CD8-positive, alpha-beta memory T cell (primary cell): ENCODE data around the gene GRAMD2A. TPM values are rescaled to one million over a fixed set of nuclear protein-coding genes. Genes with fewer than 3 reads are reported as not detected.
A peak's percentile ranks its signal among the peaks of the same experiment; 100 is the strongest.

Source experiments
- CTCF ChIA-PET: fragments of 350-600 bp; sonication (Branson Sonifier 250); formaldehyde crosslinking; loops from one replicate; lab custom pipeline; 2021; ENCODE audit warnings: antibody characterized with exemption; lab: Charles Lee
- POLR2A ChIA-PET: fragments of 350-600 bp; sonication (Branson Sonifier 250); formaldehyde crosslinking; loops from one replicate; lab custom pipeline; 2021; ENCODE audit warnings: antibody characterized with exemption; lab: Charles Lee
- DNase-seq, 5 donors: peaks; one replicate each; pipeline versions ENCODE4 v3.0.0 to v3.0.0-alpha.2; 2020 to 2022; ENCODE audit warnings: mixed read lengths in 1 of 5
- H3K27ac ChIP-seq: one replicate; pipeline ENCODE4 v1.7.0; 2013; ENCODE audit warnings: low read depth, mild to moderate bottlenecking, low read length, moderate library complexity
- H3K27me3 ChIP-seq: 2 replicates; pipeline ENCODE4 v1.7.0; 2013; ENCODE audit warnings: low read length, mild to moderate bottlenecking; ENCODE audit not compliant: insufficient read depth, poor library complexity, severe bottlenecking
- H3K36me3 ChIP-seq: 2 replicates; pipeline ENCODE4 v1.7.0; 2013; ENCODE audit warnings: mild to moderate bottlenecking, low read length, moderate library complexity; ENCODE audit not compliant: insufficient read depth
- H3K4me1 ChIP-seq: 2 replicates; pipeline ENCODE4 v1.7.0; 2013; ENCODE audit warnings: mild to moderate bottlenecking, low read length, moderate library complexity; ENCODE audit not compliant: insufficient read depth
- H3K4me3 ChIP-seq: 2 replicates; pipeline ENCODE4 v1.7.0; 2013; ENCODE audit warnings: mild to moderate bottlenecking, low read length
- H3K9me3 ChIP-seq: 2 replicates; pipeline ENCODE4 v1.7.0; 2013; ENCODE audit warnings: mild to moderate bottlenecking, low read length
- H3K27ac Mint-ChIP-seq, 8 donors: one replicate each; pipeline ENCODE4 v1.8.0; 2020 to 2021; ENCODE audit warnings: mixed read lengths in 8 of 8, mild to moderate bottlenecking in 6 of 8, inconsistent platforms in 3 of 8, moderate library complexity in 3 of 8
- H3K27me3 Mint-ChIP-seq, 2 donors: one replicate each; pipeline ENCODE4 v1.8.0; 2020 to 2021; ENCODE audit warnings: mixed read lengths in 2 of 2, mild to moderate bottlenecking in 1 of 2, moderate library complexity in 1 of 2
- H3K36me3 Mint-ChIP-seq, 3 donors: one replicate each; pipeline ENCODE4 v1.8.0; 2020 to 2021; ENCODE audit warnings: mixed read lengths in 3 of 3, inconsistent platforms in 1 of 3, mild to moderate bottlenecking in 1 of 3
- H3K4me1 Mint-ChIP-seq, 3 donors: one replicate each; pipeline ENCODE4 v1.8.0; 2020 to 2021; ENCODE audit warnings: mixed read lengths in 3 of 3, inconsistent platforms in 1 of 3, mild to moderate bottlenecking in 1 of 3
- H3K4me3 Mint-ChIP-seq, 7 donors: one replicate each; pipeline ENCODE4 v1.8.0; 2020 to 2021; ENCODE audit warnings: mixed read lengths in 7 of 7, mild to moderate bottlenecking in 6 of 7, moderate library complexity in 4 of 7, inconsistent platforms in 2 of 7
- H3K9me3 Mint-ChIP-seq, 5 donors: one replicate each; pipeline ENCODE4 v1.8.0; 2020 to 2022; ENCODE audit warnings: mixed read lengths in 5 of 5, mild to moderate bottlenecking in 3 of 5, moderate library complexity in 2 of 5, inconsistent platforms in 1 of 5
- polyA plus RNA-seq: library from polyadenylated mRNA; unstranded; fragments of 300-500 nt; fragmentation: Illumina TruSeq; gene quantifications from one replicate; pipeline ENCODE4 v1.2.3, GENCODE V29; 2021
- total RNA-seq, 2 experiments: library from RNA; stranded (reverse); gene quantifications; one replicate each; pipeline ENCODE4 v1.2.3, GENCODE V29; 2021

GRAMD2A gene
- total and polyA plus RNA-seq, 3 experiments from 2014 or later: not detected

DNA sequence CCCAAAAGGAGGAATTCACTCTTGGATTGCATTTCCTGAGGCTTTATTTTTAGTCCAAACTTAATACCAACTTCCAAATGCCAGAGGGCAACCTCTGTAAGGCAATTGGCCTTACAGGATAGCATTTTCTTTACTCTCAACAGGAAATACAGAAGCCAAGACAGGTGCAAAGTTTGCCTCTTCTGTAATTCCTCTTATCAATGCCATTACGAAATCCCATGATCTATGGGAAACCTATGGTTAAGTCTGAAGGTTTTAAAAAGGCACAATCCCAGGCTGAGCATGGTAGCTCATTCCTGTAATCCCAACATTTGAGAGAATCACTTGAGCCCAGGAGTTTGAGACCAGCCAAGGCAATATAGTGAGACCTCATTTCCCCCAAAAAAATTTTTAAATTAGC, 18.5 kb upstream of the GRAMD2A start:
- CTCF ChIA-PET: interaction anchor here (1.1 to 2.4 kb wide), 3 partner anchors 9 to 16 kb away, joined by 3 to 12 read pairs (median 7); no protein-coding TSS in a partner anchor
- no peaks in the 10 kb centered on the region for H3K27me3 Mint-ChIP-seq
- peaks cover 17 to 22% (median 21%) of the 10 kb centered on the region in 3 donors for H3K4me1 Mint-ChIP-seq

DNA sequence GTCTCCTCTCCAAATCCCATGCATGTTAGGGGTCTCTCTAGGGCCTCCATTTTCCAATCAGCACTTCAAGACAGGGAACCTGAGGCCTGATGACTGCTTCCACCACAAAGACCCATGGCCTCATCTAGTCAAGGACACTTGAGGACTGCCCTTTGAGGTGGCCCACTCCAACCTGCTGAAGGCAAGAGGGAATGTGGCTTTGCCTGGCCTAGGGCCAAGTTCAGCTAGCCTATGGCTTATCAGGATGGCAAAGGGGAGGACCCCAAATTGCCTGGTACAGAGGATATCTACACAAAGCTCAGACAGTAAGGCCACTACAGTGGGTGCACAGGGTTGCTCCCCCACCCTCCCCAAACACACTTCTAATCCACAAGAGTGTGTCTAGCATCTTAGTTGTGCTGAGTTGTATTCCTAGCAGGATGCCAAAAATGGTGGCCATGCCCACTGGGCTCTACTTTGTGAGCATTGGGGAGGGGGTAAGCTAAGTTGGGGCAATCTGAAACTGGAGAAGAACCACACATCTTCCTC, 10.0 kb upstream of the GRAMD2A start:
- Histone ChIP-seq H3K27me3 (no peaks in the 10 kb centered on the region), H3K36me3 (peaks cover 88% of the 10 kb centered on the region), H3K4me1 (no peaks in the 10 kb centered on the region), H3K4me3 (no peak overlapping the region), H3K27ac (no peak overlapping the region), H3K9me3 (no peaks in the 10 kb centered on the region)
- Mint-ChIP-seq H3K9me3 (no peaks in the 10 kb centered on the region), H3K27me3 (peaks cover 0 to 2% of the 10 kb centered on the region in 2 donors), H3K4me3 (peak overlapping the region in 1 of 7 donors; percentile 23), H3K36me3 (peaks cover 14 to 98% (median 23%) of the 10 kb centered on the region in 3 donors), H3K27ac (peak overlapping the region in 1 of 8 donors; percentile 71), H3K4me1 (no peaks in the 10 kb centered on the region)
- ChIA-PET POLR2A (no interaction called here), CTCF (interaction anchor here (1.5 to 2.0 kb wide), 3 partner anchors 19 to 66 kb away, joined by 3 to 6 read pairs (median 4); no protein-coding TSS in a partner anchor)
- DNase-seq: no peak

More for the DNA sequence above, 18.5 kb upstream of the GRAMD2A start:
- Histone ChIP-seq H3K4me1 (no peaks in the 10 kb centered on the region), H3K9me3 (no peaks in the 10 kb centered on the region), H3K36me3 (peaks cover 67% of the 10 kb centered on the region), H3K27me3 (no peaks in the 10 kb centered on the region), H3K4me3 (no peak overlapping the region), H3K27ac (no peak overlapping the region)
- Mint-ChIP-seq H3K4me3 (no peak overlapping the region), H3K27ac (no peak overlapping the region), H3K9me3 (no peaks in the 10 kb centered on the region), H3K36me3 (peaks cover 0 to 91% (median 14%) of the 10 kb centered on the region in 3 donors)
- POLR2A ChIA-PET: no interaction called here
- DNase-seq: no peak

DNA sequence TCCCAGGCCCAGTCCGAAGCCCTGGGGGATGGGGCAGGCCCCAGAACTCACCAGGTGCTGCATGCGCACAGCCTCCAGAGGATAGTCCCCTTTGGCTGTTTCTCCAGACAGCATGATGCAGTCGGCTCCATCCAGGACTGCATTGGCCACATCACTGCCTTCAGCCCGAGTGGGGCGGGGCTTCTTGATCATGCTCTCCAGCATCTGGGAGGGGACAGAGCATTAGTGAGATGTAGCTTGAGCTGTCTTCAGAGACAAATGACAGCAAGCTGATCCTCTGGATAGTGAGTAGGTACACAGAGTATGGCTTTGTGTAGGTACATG, 9.1 kb upstream of the GRAMD2A start:
- H3K36me3 Mint-ChIP-seq: peaks cover 14 to 98% (median 23%) of the 10 kb centered on the region in 3 donors
- peaks cover 0 to 2% of the 10 kb centered on the region in 2 donors for H3K27me3 Mint-ChIP-seq
- no peaks in the 10 kb centered on the region for H3K9me3 ChIP-seq
- H3K4me1 ChIP-seq: no peaks in the 10 kb centered on the region
- ChIA-PET POLR2A (no interaction called here), CTCF (interaction anchor here (2.0 kb wide), 1 partner anchor 67 kb away, joined by 6 read pairs; no protein-coding TSS in a partner anchor)
- DNase-seq: no peak
- H3K27me3 ChIP-seq: no peaks in the 10 kb centered on the region
- no peaks in the 10 kb centered on the region for H3K4me1 Mint-ChIP-seq
- H3K27ac ChIP-seq: no peak overlapping the region
- H3K36me3 ChIP-seq: peaks cover 92% of the 10 kb centered on the region
- H3K9me3 Mint-ChIP-seq: no peaks in the 10 kb centered on the region
- H3K4me3 Mint-ChIP-seq: no peak overlapping the region
- H3K27ac Mint-ChIP-seq: peak overlapping the region in 4 of 8 donors; percentile 12 to 75 (median 46)
- H3K4me3 ChIP-seq: no peak overlapping the region

DNA sequence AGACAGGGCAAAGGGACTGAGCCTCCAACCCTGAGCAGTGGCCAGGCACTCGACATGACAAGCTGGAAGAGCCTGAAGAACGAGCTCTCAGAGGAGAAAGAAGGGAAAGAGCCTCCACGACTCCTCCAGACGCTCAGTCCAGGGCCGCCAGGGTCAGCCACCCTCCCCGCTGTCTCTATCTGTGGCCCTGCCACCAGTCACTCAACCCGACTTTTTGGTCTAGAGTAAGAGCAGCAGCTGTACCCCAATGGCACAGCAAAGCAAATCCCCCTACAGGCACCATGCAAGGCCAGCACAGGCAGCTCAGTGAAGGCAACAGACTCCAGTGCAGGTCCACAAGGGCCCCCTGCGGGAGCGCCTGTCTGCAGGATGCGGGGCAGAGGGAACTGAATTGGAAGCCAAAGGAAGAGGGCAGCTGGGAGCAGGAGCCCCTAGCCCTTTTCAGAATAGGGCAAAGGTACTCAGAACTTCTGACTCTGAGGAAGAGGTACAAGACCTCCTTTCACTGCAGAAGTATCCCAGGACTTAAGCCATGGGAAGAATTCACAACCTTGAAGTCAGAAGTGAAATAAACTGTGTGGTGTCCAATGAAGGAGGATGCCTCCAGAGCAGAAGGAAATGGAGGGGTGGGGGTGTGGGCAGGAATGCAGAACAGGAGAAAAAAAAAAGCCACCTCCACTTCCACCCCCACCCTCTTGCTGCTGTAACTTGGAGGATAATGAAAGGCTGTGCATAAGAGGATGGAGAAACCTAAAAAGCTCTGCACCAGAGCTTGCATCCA, 8.5 kb upstream of the GRAMD2A start:
- Mint-ChIP-seq H3K4me3 (no peak overlapping the region), H3K4me1 (no peaks in the 10 kb centered on the region), H3K27ac (peak overlapping the region in 1 of 8 donors; percentile 83), H3K9me3 (no peaks in the 10 kb centered on the region), H3K27me3 (peaks cover 0 to 2% of the 10 kb centered on the region in 2 donors), H3K36me3 (peaks cover 14 to 98% (median 23%) of the 10 kb centered on the region in 3 donors)
- no peak overlapping the region for H3K4me3 ChIP-seq
- no peak for DNase-seq
- H3K36me3 ChIP-seq: peaks cover 92% of the 10 kb centered on the region
- CTCF ChIA-PET: interaction anchor here (2.0 kb wide), 1 partner anchor 67 kb away, joined by 6 read pairs; no protein-coding TSS in a partner anchor
- H3K27me3 ChIP-seq: no peaks in the 10 kb centered on the region
- no peaks in the 10 kb centered on the region for H3K4me1 ChIP-seq
- POLR2A ChIA-PET: no interaction called here
- H3K9me3 ChIP-seq: no peaks in the 10 kb centered on the region
- H3K27ac ChIP-seq: no peak overlapping the region

DNA sequence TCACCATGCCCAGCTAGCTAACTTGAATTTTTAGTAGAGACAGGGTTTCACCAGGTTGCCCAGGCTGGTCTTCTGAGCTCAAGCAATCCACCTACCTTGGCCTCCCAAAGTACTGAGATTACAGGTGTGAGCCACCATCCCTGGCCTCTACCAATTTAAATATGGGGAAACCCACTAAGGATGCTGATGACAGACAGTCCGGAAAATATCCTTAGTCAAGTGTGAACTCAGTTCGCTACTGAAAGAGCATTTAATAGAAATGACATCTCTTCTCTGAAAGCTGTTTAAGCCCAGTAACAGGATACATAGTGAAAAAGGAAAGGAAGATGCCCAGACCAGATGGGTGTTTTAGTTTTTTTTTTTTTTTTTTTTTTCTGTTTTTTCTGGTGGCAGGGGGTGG, 7.7 kb upstream of the GRAMD2A start:
- Mint-ChIP-seq H3K4me3 (no peak overlapping the region), H3K27me3 (peaks cover 0 to 2% of the 10 kb centered on the region in 2 donors), H3K9me3 (no peaks in the 10 kb centered on the region), H3K27ac (no peak overlapping the region), H3K36me3 (peaks cover 14 to 99% (median 18%) of the 10 kb centered on the region in 3 donors), H3K4me1 (no peaks in the 10 kb centered on the region)
- no peak overlapping the region for H3K27ac ChIP-seq
- no peak overlapping the region for H3K4me3 ChIP-seq
- H3K36me3 ChIP-seq: peaks cover 93% of the 10 kb centered on the region
- no peaks in the 10 kb centered on the region for H3K9me3 ChIP-seq
- ChIA-PET CTCF (no interaction called here), POLR2A (no interaction called here)
- no peak for DNase-seq
- H3K27me3 ChIP-seq: no peaks in the 10 kb centered on the region
- H3K4me1 ChIP-seq: no peaks in the 10 kb centered on the region

DNA sequence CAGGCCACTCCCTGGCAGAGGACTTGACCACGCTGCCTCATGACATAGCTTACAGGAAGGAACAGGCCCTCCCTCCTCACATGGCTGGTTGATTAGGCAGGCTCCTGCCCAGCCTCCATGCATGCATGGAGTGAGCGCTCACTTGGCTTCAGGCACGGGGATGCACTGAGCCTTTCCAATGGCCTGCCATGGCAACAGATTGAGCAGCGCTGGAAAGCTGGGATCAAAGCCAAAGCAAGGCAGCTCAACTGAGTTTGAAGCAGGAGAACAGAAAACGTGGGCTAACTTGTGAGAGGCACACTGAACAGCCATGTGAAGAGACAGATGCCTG, 5.9 kb upstream of the GRAMD2A start:
- no peaks in the 10 kb centered on the region for H3K4me1 ChIP-seq
- POLR2A ChIA-PET: no interaction called here
- no peaks in the 10 kb centered on the region for H3K9me3 Mint-ChIP-seq
- H3K27me3 ChIP-seq: no peaks in the 10 kb centered on the region
- H3K9me3 ChIP-seq: no peaks in the 10 kb centered on the region
- H3K27me3 Mint-ChIP-seq: peaks cover 0 to 2% of the 10 kb centered on the region in 2 donors
- H3K36me3 Mint-ChIP-seq: peaks cover 11 to 100% (median 15%) of the 10 kb centered on the region in 3 donors
- no peak overlapping the region for H3K27ac ChIP-seq
- DNase-seq: no peak
- H3K4me3 ChIP-seq: no peak overlapping the region
- CTCF ChIA-PET: no interaction called here
- peaks cover 87% of the 10 kb centered on the region for H3K36me3 ChIP-seq
- H3K4me1 Mint-ChIP-seq: peaks cover 0 to 3% (median 0%) of the 10 kb centered on the region in 3 donors
- H3K27ac Mint-ChIP-seq: peak overlapping the region in 1 of 8 donors; percentile 38
- no peak overlapping the region for H3K4me3 Mint-ChIP-seq

DNA sequence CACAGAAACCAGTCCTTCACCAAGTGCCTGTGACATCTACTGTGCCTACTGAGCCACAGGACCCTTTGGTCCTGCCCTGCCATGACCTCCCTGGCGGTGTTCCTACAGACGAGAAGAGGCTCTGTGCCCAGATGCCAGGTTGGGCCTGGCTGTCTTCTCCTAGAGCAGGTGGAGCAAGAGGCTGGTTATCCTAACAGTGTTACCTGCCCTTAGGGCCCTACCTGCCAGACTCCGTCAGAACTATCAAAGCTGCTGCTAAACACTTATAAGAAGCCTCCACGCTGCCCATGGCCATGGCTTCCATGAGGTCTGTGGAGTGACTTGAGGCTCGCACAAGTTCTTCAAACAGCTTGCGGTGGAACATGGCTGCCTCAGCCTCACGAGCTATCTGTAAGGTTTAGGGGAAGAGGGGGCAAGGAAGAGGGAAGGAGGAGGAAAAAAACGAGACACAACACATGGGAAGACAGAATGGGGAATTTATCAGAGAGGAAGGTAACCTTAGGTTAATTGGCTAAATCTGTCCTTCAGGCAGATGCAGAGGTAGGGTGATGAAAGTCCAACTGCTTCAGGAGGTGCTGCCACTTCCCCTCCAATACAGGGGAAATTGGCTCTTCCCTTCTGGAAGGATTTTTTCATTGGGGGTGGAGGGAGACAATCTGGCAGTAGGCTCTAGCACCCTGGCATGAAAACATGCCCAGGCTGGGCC, 5.4 kb upstream of the GRAMD2A start:
- peaks cover 7 to 100% (median 13%) of the 10 kb centered on the region in 3 donors for H3K36me3 Mint-ChIP-seq
- peaks cover 0 to 6% (median 3%) of the 10 kb centered on the region in 3 donors for H3K4me1 Mint-ChIP-seq
- H3K9me3 ChIP-seq: no peaks in the 10 kb centered on the region
- CTCF ChIA-PET: interaction anchor here (0.8 to 5.1 kb wide), 2 partner anchors 24 to 82 kb away, joined by 4 to 28 read pairs; no protein-coding TSS in a partner anchor
- peaks cover 2% of the 10 kb centered on the region in 2 donors for H3K27me3 Mint-ChIP-seq
- H3K4me3 Mint-ChIP-seq: no peak overlapping the region
- peaks cover 82% of the 10 kb centered on the region for H3K36me3 ChIP-seq
- H3K9me3 Mint-ChIP-seq: no peaks in the 10 kb centered on the region
- H3K27ac Mint-ChIP-seq: peak overlapping the region in 4 of 8 donors; percentile 6 to 89 (median 42)
- DNase-seq: no peak
- no peaks in the 10 kb centered on the region for H3K27me3 ChIP-seq
- no peak overlapping the region for H3K27ac ChIP-seq
- no peak overlapping the region for H3K4me3 ChIP-seq
- no peaks in the 10 kb centered on the region for H3K4me1 ChIP-seq
- POLR2A ChIA-PET: no interaction called here
